Mammary epithelial cell (primary cell): ENCODE measurements around the gene BTBD9.

Experiments
- CTCF ChIP-seq, 2 donors: IDR thresholded peaks in 1 of 2; conservative IDR thresholded peaks in 1 of 2; 2 replicates each; pipeline ENCODE4 v1.5.1; 2011 to 2012; ENCODE audit warnings: inconsistent platforms in 2 of 2, low read length in 2 of 2, mild to moderate bottlenecking in 2 of 2, control low read depth in 1 of 2, low read depth in 1 of 2; ENCODE audit not compliant: insufficient read depth in 1 of 2; ENCODE audit errors: extremely low read depth in 1 of 2
- EZH2 ChIP-seq: IDR thresholded peaks from 2 replicates; pipeline ENCODE4 v1.6.1; 2012; ENCODE audit warnings: low read length, inconsistent platforms, borderline replicate concordance

- TF ChIP-seq CTCF (conservative IDR thresholded peaks at IDR 0.05 in 1 of 2, IDR thresholded peaks at IDR 0.05 in 1 of 2; ENCODE audit: extremely low read depth in 1 of 2, insufficient read depth in 1 of 2, low read depth in 1 of 2, low read length in 2 of 2) (no peak), EZH2 (no peak)
Measured at GRCh38 chr6:38305995-38306681, 333.6 kb downstream of the BTBD9 start.
